Measurements from ENCODE around the gene DPF1.

The DPF1 gene

DNA sequence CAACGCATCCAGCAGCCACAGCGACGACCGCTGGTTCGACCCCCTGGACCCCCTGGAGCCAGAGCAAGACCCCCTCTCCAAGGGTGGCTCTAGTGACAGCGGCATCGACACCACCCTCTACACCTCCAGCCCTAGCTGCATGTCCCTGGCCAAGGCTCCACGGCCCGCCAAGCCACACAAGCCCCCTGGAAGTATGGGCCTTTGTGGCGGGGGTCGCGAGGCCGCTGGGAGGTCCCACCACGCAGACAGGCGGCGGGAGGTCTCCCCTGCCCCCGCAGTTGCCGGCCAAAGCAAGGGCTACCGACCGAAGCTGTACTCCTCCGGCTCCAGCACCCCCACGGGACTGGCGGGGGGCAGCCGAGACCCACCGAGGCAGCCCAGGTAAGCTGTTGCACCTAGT, 59.5 kb downstream of the DPF1 start:
- no peak for DNase-seq (ENCODE audit: low read depth)
- TF ChIP-seq, protein P1, sequence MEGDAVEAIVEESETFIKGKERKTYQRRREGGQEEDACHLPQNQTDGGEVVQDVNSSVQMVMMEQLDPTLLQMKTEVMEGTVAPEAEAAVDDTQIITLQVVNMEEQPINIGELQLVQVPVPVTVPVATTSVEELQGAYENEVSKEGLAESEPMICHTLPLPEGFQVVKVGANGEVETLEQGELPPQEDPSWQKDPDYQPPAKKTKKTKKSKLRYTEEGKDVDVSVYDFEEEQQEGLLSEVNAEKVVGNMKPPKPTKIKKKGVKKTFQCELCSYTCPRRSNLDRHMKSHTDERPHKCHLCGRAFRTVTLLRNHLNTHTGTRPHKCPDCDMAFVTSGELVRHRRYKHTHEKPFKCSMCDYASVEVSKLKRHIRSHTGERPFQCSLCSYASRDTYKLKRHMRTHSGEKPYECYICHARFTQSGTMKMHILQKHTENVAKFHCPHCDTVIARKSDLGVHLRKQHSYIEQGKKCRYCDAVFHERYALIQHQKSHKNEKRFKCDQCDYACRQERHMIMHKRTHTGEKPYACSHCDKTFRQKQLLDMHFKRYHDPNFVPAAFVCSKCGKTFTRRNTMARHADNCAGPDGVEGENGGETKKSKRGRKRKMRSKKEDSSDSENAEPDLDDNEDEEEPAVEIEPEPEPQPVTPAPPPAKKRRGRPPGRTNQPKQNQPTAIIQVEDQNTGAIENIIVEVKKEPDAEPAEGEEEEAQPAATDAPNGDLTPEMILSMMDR (conservative IDR thresholded peaks at IDR 0.05; ENCODE audit: low read depth, low read length) = no peak
- no peak overlapping the region for H3K4me3 ChIP-seq (ENCODE audit: low read depth, low read length)

DNA sequence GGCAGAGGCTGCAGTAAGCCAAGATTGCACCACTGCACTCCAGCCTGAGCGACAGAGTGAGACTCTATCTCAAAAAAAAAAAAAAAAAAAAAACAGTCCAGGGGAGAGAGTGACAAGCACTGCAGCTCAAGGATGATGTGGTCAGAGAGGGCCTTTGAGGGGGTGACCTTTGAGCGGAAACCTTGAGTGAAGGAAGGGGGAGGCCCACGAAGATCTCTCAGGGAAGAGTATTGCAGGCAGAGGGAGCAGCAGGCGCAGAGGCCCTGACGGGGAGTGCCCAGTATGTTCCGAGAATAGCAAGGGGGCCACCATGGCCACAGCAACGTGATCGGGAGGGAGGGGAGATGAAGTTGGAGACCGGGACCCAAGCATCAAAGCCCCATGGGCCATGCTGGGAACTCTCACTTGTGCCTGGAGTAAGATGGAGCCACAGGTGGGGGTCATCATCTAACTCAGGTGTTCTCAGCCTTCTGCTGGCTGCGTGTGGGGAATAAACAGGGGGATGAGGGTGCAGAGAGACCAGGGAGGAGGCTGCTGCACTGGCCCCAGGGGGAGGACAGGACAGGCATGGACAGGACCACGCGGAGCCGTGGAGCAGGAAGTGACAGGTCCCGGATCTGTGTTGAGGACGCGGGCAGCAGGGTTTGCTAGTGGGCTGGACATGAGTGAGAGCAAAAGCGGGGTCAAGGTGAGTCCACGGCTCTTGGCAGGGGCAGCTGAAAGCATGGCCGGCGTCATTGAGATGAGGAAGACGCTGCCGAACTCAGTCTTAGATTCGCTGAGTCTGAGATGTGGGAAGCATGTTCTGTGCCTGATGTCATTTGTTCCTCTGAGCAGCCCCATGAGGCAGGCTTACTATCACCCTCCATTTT, 60.4 kb downstream of the DPF1 start:
- TF ChIP-seq, protein P1 (conservative IDR thresholded peaks at IDR 0.05; ENCODE audit: low read depth, low read length) = no peak

DNA sequence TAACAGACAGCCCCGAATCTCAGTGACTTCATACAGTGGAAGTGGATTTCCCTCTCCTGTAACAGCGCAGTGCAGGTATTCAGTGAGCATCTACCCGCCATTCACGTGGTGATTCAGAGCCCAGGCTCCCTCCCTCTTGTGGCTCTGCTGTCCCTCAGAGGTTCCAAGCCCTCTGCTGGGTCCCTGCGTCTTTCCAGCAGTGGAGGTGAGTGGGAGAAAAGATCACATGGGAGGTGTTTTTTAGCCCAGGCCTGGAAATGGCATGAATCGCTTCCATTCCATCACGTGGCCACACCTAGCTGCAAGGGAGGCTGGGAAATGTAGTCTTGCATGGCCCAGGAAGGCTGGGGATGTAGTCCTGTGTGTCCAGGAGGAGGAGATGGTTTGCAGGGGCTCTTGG, 61.4 kb downstream of the DPF1 start:
- DNase-seq (ENCODE audit: low read depth) = no peak
- TF ChIP-seq, protein P1 (conservative IDR thresholded peaks at IDR 0.05; ENCODE audit: low read depth, low read length) = no peak
- no peak overlapping the region for H3K4me3 ChIP-seq (ENCODE audit: low read depth, low read length)

More for the DNA sequence above, 60.4 kb downstream of the DPF1 start:
- no peak for DNase-seq (ENCODE audit: low read depth)
- no peak overlapping the region for H3K4me3 ChIP-seq (ENCODE audit: low read depth, low read length)

DNA sequence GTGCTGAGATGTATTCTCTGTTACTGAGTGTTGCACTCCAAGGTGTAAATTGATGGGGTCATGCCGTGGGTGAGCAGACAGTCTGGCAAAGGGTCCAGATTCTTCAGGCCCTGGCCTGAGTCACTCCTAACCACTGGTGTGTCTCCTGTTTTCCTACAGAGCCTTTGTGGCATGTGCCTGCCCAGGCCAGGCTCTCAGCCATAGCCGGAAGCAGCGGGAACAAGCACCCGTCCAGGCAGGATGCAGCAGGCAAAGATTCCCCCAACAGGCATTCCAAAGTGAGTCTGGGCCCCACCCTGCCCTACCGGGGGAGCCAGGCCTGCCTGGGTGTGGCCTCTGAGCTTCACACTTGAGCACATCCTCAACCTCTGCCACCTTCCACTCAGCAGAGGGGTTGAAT, 61.9 kb downstream of the DPF1 start:
- TF ChIP-seq, protein P1 (conservative IDR thresholded peaks at IDR 0.05; ENCODE audit: low read depth, low read length) = no peak
- no peak for DNase-seq (ENCODE audit: low read depth)
- H3K4me3 ChIP-seq (ENCODE audit: low read depth, low read length) = no peak overlapping the region
